GM12878 (cell line): ENCODE data around the gene S1PR4. TPM values are rescaled to one million over a fixed set of nuclear protein-coding genes. Genes with fewer than 3 reads are reported as not detected.

Experiments used
- BHLHE40 ChIP-seq, 2 experiments: fragments of 450-650 bp in 1 of 2; IDR thresholded peaks; 2 replicates each; pipeline ENCODE4 v1.6.1; 2011 to 2017; ENCODE audit warnings: low read depth in 2 of 2, borderline replicate concordance in 1 of 2, improper control_type of control experiment in 1 of 2, low read length in 1 of 2, mild to moderate bottlenecking in 1 of 2
- BMI1 ChIP-seq: fragments of 450-650 bp; IDR thresholded peaks from 2 replicates; pipeline ENCODE4 v1.6.1; 2016; ENCODE audit warnings: mild to moderate bottlenecking, moderate library complexity, borderline replicate concordance
- CBX3 ChIP-seq: fragments of 200-600 bp; sonication (generic); IDR thresholded peaks from 2 replicates; pipeline ENCODE4 v1.6.1; 2016; ENCODE audit warnings: low read depth, borderline replicate concordance
- ETV6 ChIP-seq, 2 experiments: fragments of 450-650 bp in 1 of 2; IDR thresholded peaks in 1 of 2; conservative IDR thresholded peaks in 1 of 2; 2 replicates each; pipeline ENCODE4 v1.6.1; 2014; ENCODE audit warnings: antibody characterized with exemption in 1 of 2, borderline replicate concordance in 1 of 2, low read depth in 1 of 2, mild to moderate bottlenecking in 1 of 2, moderate library complexity in 1 of 2
- HCFC1 ChIP-seq: fragments of 150-350 bp; IDR thresholded peaks from 2 replicates; pipeline ENCODE4 v1.6.1; 2014; ENCODE audit warnings: low read length
- KDM1A ChIP-seq: fragments of 200-600 bp; sonication (generic); IDR thresholded peaks from 2 replicates; pipeline ENCODE4 v1.6.1; 2016; ENCODE audit warnings: borderline replicate concordance
- MEF2A ChIP-seq: IDR thresholded peaks from 2 replicates; pipeline ENCODE4 v1.6.1; 2011; ENCODE audit warnings: low read depth, mild to moderate bottlenecking, low read length, moderate library complexity; ENCODE audit not compliant: insufficient read depth
- MTA2 ChIP-seq: fragments of 450-650 bp; IDR thresholded peaks from 2 replicates; pipeline ENCODE4 v1.6.1; 2016; ENCODE audit warnings: low read depth, mild to moderate bottlenecking, moderate library complexity
- MXI1 ChIP-seq: fragments of 150-350 bp; IDR thresholded peaks from 2 replicates; pipeline ENCODE4 v1.6.1; 2011; ENCODE audit warnings: low read depth, mild to moderate bottlenecking, inconsistent platforms, low read length, improper control_type of control experiment
- MYB ChIP-seq: fragments of 150-350 bp; IDR thresholded peaks from 2 replicates; pipeline ENCODE4 v1.6.1; 2014; ENCODE audit warnings: mild to moderate bottlenecking, low read depth, low read length, borderline replicate concordance
- NFYA ChIP-seq: IDR thresholded peaks from 2 replicates; pipeline ENCODE4 v1.6.1; 2011; ENCODE audit warnings: low read depth, mild to moderate bottlenecking, low read length, improper control_type of control experiment, borderline replicate concordance
- NR2C2 ChIP-seq: IDR thresholded peaks from 2 replicates; pipeline ENCODE4 v1.6.1; 2011; ENCODE audit warnings: borderline replicate concordance, low read depth; ENCODE audit not compliant: control insufficient read depth, insufficient read length
- NR2F1 ChIP-seq: fragments of 450-650 bp; conservative IDR thresholded peaks from 2 replicates; pipeline ENCODE4 v1.6.1; 2017; ENCODE audit warnings: mild to moderate bottlenecking
- PAX5 ChIP-seq: IDR thresholded peaks from 2 replicates; pipeline ENCODE4 v1.6.1; 2011; ENCODE audit warnings: low read depth, low read length, borderline replicate concordance
- PAX8 ChIP-seq: fragments of 450-650 bp; IDR thresholded peaks from 2 replicates; pipeline ENCODE4 v1.6.1; 2017; ENCODE audit warnings: mild to moderate bottlenecking, moderate library complexity
- PML ChIP-seq: IDR thresholded peaks from 2 replicates; pipeline ENCODE4 v1.6.1; 2012; ENCODE audit warnings: low read length, inconsistent platforms
- POLR2AphosphoS2 ChIP-seq: IDR thresholded peaks from 2 replicates; pipeline ENCODE4 v1.6.1; 2011; ENCODE audit warnings: low read depth, mild to moderate bottlenecking, low read length, improper control_type of control experiment, moderate library complexity
- RB1 ChIP-seq: fragments of 450-650 bp; formaldehyde crosslinking; IDR thresholded peaks from 2 replicates; pipeline ENCODE4 v1.6.1; 2017; ENCODE audit warnings: mild to moderate bottlenecking, borderline replicate concordance
- SMAD5 ChIP-seq: IDR thresholded peaks from 2 replicates; pipeline ENCODE4 v1.6.1; 2016; ENCODE audit warnings: antibody characterized with exemption, low read depth
- SMARCA5 ChIP-seq: fragments of 450-650 bp; IDR thresholded peaks from 2 replicates; pipeline ENCODE4 v1.6.1; 2017; ENCODE audit warnings: mild to moderate bottlenecking
- SUZ12 ChIP-seq: fragments of 200-600 bp; sonication (generic); IDR thresholded peaks from one replicate; pipeline ENCODE4 v1.6.1; 2018; ENCODE audit warnings: antibody characterized with exemption, mild to moderate bottlenecking; ENCODE audit not compliant: unreplicated experiment
- TAF1 ChIP-seq: IDR thresholded peaks from 2 replicates; pipeline ENCODE4 v1.6.1; 2011; ENCODE audit warnings: mild to moderate bottlenecking, low read depth, low read length, borderline replicate concordance
- polyA plus RNA-seq, 11 experiments: library from polyadenylated mRNA; depleted of rRNA in 4 of 11; unstranded in 6 of 11; stranded (reverse) in 5 of 11; fragments of >200 nt; fragmentation: Nextera tagmentation in 4 of 11; fragmentation: Illumina TruSeq in 1 of 11; extraction: Ambion mirVana in 4 of 11; extraction: Trizol in 1 of 11; gene quantifications; 1 replicate in 1 of 11; 2 replicates in 10 of 11; pipeline versions ENCODE4 v1.2.1 to v1.2.3, GENCODE V29; 2011 to 2016; ENCODE audit warnings: inconsistent platforms in 2 of 11, missing spikeins in 2 of 11, low read depth in 1 of 11
- total RNA-seq, 4 experiments: library from RNA; depleted of rRNA in 3 of 4; stranded (reverse); fragments of >200 nt in 3 of 4; fragmentation: Illumina TruSeq in 1 of 4; extraction: Trizol in 1 of 4; gene quantifications; 2 replicates each; pipeline versions ENCODE4 v1.2.1 to v1.2.3, GENCODE V29; 2013 to 2021
- TF ChIP-seq, protein P1 (sequence below): IDR thresholded peaks from 2 replicates; pipeline ENCODE4 v1.6.1; 2012; ENCODE audit warnings: low read length, inconsistent platforms
- TF ChIP-seq, protein P2 (sequence below): fragments of 450-650 bp; conservative IDR thresholded peaks from 2 replicates; pipeline ENCODE4 v1.6.1; 2017; ENCODE audit warnings: mild to moderate bottlenecking, moderate library complexity
- TF ChIP-seq, protein P3 (sequence below): fragments of 450-650 bp; formaldehyde crosslinking; IDR thresholded peaks from 2 replicates; pipeline ENCODE4 v1.5.0; 2022; ENCODE audit warnings: mild to moderate bottlenecking, missing genetic modification characterization

Gene S1PR4
- total and polyA plus RNA-seq, 10 of the 15 experiments (the other 5 are each of a cell fraction or from before 2014, with no cell fraction given) = 0.19 to 57.7 (median 32.4) TPM; not detected in 1

DNA sequence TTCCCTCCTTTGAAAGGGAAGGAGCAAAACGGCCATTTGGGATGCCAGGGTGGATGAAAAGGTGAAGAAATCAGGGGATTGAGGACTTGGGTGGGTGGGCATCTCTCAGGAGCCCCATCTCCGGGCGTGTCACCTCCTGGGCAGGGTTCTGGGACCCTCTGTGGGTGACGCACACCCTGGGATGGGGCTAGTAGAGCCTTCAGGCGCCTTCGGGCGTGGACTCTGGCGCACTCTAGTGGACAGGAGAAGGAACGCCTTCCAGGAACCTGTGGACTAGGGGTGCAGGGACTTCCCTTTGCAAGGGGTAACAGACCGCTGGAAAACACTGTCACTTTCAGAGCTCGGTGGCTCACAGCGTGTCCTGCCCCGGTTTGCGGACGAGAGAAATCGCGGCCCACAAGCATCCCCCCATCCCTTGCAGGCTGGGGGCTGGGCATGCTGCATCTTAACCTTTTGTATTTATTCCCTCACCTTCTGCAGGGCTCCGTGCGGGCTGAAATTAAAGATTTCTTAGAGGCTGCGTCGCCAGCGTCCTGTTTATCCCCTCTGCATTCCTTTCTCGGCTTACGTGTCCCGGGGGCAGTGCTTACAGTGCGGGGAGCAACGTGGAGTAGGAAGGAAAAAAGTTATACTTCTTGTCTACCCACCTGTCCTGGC, 15.2 kb upstream of the S1PR4 start (continued):
- TF ChIP-seq BHLHE40 (IDR thresholded peaks at IDR 0.05; ENCODE audit: borderline replicate concordance in 1 of 2, low read depth in 2 of 2, low read length in 1 of 2) (peak in 1 of 2 experiments; percentile 22; a peak in 1 of 4 replicates), POLR2AphosphoS2 (no peak), PAX8 (no peak), NR2C2 (no peak), SMARCA5 (peak; percentile 46; the same call in 1 of the 2 replicates), BMI1 (no peak), MTA2 (no peak), ETV6 (conservative IDR thresholded peaks at IDR 0.05 in 1 of 2, IDR thresholded peaks at IDR 0.05 in 1 of 2; ENCODE audit: borderline replicate concordance in 1 of 2, low read depth in 1 of 2) (no peak), HCFC1 (no peak), PML (no peak), KDM1A (no peak), NFYA (no peak), PAX5 (no peak), SMAD5 (no peak), RB1 (no peak), SUZ12 (no peak), NR2F1 (no peak), TAF1 (no peak), MXI1 (0 out of 2 replicates have a peak, but pooled peaks have one; percentile 42), MYB (no peak), MEF2A (no peak), CBX3 (no peak)
- TF ChIP-seq, protein P1, sequence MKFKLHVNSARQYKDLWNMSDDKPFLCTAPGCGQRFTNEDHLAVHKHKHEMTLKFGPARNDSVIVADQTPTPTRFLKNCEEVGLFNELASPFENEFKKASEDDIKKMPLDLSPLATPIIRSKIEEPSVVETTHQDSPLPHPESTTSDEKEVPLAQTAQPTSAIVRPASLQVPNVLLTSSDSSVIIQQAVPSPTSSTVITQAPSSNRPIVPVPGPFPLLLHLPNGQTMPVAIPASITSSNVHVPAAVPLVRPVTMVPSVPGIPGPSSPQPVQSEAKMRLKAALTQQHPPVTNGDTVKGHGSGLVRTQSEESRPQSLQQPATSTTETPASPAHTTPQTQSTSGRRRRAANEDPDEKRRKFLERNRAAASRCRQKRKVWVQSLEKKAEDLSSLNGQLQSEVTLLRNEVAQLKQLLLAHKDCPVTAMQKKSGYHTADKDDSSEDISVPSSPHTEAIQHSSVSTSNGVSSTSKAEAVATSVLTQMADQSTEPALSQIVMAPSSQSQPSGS = no peak
- TF ChIP-seq, protein P2, sequence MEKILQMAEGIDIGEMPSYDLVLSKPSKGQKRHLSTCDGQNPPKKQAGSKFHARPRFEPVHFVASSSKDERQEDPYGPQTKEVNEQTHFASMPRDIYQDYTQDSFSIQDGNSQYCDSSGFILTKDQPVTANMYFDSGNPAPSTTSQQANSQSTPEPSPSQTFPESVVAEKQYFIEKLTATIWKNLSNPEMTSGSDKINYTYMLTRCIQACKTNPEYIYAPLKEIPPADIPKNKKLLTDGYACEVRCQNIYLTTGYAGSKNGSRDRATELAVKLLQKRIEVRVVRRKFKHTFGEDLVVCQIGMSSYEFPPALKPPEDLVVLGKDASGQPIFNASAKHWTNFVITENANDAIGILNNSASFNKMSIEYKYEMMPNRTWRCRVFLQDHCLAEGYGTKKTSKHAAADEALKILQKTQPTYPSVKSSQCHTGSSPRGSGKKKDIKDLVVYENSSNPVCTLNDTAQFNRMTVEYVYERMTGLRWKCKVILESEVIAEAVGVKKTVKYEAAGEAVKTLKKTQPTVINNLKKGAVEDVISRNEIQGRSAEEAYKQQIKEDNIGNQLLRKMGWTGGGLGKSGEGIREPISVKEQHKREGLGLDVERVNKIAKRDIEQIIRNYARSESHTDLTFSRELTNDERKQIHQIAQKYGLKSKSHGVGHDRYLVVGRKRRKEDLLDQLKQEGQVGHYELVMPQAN = no peak
- TF ChIP-seq, protein P3, sequence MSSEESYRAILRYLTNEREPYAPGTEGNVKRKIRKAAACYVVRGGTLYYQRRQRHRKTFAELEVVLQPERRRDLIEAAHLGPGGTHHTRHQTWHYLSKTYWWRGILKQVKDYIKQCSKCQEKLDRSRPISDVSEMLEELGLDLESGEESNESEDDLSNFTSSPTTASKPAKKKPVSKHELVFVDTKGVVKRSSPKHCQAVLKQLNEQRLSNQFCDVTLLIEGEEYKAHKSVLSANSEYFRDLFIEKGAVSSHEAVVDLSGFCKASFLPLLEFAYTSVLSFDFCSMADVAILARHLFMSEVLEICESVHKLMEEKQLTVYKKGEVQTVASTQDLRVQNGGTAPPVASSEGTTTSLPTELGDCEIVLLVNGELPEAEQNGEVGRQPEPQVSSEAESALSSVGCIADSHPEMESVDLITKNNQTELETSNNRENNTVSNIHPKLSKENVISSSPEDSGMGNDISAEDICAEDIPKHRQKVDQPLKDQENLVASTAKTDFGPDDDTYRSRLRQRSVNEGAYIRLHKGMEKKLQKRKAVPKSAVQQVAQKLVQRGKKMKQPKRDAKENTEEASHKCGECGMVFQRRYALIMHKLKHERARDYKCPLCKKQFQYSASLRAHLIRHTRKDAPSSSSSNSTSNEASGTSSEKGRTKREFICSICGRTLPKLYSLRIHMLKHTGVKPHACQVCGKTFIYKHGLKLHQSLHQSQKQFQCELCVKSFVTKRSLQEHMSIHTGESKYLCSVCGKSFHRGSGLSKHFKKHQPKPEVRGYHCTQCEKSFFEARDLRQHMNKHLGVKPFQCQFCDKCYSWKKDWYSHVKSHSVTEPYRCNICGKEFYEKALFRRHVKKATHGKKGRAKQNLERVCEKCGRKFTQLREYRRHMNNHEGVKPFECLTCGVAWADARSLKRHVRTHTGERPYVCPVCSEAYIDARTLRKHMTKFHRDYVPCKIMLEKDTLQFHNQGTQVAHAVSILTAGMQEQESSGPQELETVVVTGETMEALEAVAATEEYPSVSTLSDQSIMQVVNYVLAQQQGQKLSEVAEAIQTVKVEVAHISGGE (CRISPR knock-in tag) = no peak
